ENCODE results near the gene AQR. TPM values are rescaled to one million over a fixed set of nuclear protein-coding genes. Genes with fewer than 3 reads are reported as not detected.

AQR gene
- total and polyA plus RNA-seq, 2 experiments from 2014 or later = 42.3 to 67.3 TPM

DNA sequence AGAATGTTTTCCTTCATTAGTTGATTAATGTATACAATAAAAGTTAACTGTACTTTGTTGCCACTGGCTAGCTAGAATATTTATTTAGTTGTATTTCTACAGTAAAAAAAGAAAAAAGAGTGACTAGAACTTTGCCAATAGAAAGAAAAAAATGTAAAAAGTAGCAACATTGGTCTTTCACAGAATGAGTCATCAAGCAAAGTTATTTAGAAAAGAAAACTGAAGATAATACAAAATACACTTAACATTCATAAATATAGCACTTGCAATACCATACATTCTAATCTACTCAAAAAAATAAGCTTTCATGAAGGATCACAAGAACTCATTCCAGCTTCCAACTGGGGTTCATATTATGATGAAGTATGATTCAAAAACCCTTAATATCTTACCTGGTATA is 83.4 kb downstream of the AQR start:
- ATAC-seq (no peak), DNase-seq (ENCODE audit: low spot score) (no peak)
- H3K9me3 Mint-ChIP-seq = no peaks in the 10 kb centered on the region
- Histone ChIP-seq H3K36me3 (ENCODE audit: insufficient read depth) (peaks cover 8% of the 10 kb centered on the region), H2AFZ (no peak overlapping the region), H3F3A (replicated peaks; ENCODE audit: low read depth) (no peaks in the 10 kb centered on the region), H4K20me1 (replicated peaks; ENCODE audit: insufficient read depth) (no peaks in the 10 kb centered on the region; the same call in 1 of the 2 replicates), H3K4me2 (no peak overlapping the region), H3K9me2 (ENCODE audit: insufficient read depth) (no peaks in the 10 kb centered on the region), H3K4me3 (no peak overlapping the region), H3K4me1 (ENCODE audit: insufficient read depth) (no peaks in the 10 kb centered on the region), H3K79me2 (replicated peaks; ENCODE audit: insufficient read depth) (no peaks in the 10 kb centered on the region), H3K27ac (ENCODE audit: low read depth) (no peak overlapping the region), H3K27me3 (ENCODE audit: insufficient read depth) (no peaks in the 10 kb centered on the region)
- H3K4me1 Mint-ChIP-seq = no peaks in the 10 kb centered on the region; the same call in 2 of the 3 replicates
- H3K36me3 Mint-ChIP-seq (ENCODE audit: low read depth) = peaks cover 57% of the 10 kb centered on the region
- TF ChIP-seq, protein P1, sequence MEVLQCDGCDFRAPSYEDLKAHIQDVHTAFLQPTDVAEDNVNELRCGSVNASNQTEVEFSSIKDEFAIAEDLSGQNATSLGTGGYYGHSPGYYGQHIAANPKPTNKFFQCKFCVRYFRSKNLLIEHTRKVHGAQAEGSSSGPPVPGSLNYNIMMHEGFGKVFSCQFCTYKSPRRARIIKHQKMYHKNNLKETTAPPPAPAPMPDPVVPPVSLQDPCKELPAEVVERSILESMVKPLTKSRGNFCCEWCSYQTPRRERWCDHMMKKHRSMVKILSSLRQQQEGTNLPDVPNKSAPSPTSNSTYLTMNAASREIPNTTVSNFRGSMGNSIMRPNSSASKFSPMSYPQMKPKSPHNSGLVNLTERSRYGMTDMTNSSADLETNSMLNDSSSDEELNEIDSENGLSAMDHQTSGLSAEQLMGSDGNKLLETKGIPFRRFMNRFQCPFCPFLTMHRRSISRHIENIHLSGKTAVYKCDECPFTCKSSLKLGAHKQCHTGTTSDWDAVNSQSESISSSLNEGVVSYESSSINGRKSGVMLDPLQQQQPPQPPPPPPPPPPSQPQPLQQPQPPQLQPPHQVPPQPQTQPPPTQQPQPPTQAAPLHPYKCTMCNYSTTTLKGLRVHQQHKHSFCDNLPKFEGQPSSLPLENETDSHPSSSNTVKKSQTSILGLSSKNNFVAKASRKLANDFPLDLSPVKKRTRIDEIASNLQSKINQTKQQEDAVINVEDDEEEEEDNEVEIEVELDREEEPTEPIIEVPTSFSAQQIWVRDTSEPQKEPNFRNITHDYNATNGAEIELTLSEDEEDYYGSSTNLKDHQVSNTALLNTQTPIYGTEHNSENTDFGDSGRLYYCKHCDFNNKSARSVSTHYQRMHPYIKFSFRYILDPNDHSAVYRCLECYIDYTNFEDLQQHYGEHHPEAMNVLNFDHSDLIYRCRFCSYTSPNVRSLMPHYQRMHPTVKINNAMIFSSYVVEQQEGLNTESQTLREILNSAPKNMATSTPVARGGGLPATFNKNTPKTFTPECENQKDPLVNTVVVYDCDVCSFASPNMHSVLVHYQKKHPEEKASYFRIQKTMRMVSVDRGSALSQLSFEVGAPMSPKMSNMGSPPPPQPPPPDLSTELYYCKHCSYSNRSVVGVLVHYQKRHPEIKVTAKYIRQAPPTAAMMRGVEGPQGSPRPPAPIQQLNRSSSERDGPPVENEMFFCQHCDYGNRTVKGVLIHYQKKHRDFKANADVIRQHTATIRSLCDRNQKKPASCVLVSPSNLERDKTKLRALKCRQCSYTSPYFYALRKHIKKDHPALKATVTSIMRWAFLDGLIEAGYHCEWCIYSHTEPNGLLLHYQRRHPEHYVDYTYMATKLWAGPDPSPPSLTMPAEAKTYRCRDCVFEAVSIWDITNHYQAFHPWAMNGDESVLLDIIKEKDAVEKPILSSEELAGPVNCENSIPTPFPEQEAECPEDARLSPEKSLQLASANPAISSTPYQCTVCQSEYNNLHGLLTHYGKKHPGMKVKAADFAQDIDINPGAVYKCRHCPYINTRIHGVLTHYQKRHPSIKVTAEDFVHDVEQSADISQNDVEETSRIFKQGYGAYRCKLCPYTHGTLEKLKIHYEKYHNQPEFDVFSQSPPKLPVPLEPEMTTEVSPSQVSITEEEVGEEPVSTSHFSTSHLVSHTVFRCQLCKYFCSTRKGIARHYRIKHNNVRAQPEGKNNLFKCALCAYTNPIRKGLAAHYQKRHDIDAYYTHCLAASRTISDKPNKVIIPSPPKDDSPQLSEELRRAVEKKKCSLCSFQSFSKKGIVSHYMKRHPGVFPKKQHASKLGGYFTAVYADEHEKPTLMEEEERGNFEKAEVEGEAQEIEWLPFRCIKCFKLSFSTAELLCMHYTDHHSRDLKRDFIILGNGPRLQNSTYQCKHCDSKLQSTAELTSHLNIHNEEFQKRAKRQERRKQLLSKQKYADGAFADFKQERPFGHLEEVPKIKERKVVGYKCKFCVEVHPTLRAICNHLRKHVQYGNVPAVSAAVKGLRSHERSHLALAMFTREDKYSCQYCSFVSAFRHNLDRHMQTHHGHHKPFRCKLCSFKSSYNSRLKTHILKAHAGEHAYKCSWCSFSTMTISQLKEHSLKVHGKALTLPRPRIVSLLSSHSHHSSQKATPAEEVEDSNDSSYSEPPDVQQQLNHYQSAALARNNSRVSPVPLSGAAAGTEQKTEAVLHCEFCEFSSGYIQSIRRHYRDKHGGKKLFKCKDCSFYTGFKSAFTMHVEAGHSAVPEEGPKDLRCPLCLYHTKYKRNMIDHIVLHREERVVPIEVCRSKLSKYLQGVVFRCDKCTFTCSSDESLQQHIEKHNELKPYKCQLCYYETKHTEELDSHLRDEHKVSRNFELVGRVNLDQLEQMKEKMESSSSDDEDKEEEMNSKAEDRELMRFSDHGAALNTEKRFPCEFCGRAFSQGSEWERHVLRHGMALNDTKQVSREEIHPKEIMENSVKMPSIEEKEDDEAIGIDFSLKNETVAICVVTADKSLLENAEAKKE (CRISPR knock-in tag; IDR thresholded peaks at IDR 0.05) = no peak
- TF ChIP-seq, protein P2, sequence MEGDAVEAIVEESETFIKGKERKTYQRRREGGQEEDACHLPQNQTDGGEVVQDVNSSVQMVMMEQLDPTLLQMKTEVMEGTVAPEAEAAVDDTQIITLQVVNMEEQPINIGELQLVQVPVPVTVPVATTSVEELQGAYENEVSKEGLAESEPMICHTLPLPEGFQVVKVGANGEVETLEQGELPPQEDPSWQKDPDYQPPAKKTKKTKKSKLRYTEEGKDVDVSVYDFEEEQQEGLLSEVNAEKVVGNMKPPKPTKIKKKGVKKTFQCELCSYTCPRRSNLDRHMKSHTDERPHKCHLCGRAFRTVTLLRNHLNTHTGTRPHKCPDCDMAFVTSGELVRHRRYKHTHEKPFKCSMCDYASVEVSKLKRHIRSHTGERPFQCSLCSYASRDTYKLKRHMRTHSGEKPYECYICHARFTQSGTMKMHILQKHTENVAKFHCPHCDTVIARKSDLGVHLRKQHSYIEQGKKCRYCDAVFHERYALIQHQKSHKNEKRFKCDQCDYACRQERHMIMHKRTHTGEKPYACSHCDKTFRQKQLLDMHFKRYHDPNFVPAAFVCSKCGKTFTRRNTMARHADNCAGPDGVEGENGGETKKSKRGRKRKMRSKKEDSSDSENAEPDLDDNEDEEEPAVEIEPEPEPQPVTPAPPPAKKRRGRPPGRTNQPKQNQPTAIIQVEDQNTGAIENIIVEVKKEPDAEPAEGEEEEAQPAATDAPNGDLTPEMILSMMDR (conservative IDR thresholded peaks at IDR 0.05; ENCODE audit: low read depth in 2 of 2) = no peak
- TF ChIP-seq POLR2AphosphoS5 (IDR thresholded peaks at IDR 0.05; ENCODE audit: low read depth) (no peak), CREB1 (CRISPR knock-in tag; IDR thresholded peaks at IDR 0.05; ENCODE audit: low read depth) (no peak), ZNF114 (CRISPR knock-in tag; IDR thresholded peaks at IDR 0.05) (no peak), NANOG (IDR thresholded peaks at IDR 0.05; ENCODE audit: borderline replicate concordance) (no peak), ZNF331 (CRISPR knock-in tag; IDR thresholded peaks at IDR 0.05; ENCODE audit: low read depth) (no peak), EZH2phosphoT487 (IDR thresholded peaks at IDR 0.05; ENCODE audit: unreplicated experiment) (no peak), JUNB (IDR thresholded peaks at IDR 0.05; ENCODE audit: unreplicated experiment) (no peak), STAT1 (IDR thresholded peaks at IDR 0.05; ENCODE audit: unreplicated experiment) (no peak), EZH2 (IDR thresholded peaks at IDR 0.05; ENCODE audit: low read depth, unreplicated experiment) (no peak)
- TF ChIP-seq, protein P3, sequence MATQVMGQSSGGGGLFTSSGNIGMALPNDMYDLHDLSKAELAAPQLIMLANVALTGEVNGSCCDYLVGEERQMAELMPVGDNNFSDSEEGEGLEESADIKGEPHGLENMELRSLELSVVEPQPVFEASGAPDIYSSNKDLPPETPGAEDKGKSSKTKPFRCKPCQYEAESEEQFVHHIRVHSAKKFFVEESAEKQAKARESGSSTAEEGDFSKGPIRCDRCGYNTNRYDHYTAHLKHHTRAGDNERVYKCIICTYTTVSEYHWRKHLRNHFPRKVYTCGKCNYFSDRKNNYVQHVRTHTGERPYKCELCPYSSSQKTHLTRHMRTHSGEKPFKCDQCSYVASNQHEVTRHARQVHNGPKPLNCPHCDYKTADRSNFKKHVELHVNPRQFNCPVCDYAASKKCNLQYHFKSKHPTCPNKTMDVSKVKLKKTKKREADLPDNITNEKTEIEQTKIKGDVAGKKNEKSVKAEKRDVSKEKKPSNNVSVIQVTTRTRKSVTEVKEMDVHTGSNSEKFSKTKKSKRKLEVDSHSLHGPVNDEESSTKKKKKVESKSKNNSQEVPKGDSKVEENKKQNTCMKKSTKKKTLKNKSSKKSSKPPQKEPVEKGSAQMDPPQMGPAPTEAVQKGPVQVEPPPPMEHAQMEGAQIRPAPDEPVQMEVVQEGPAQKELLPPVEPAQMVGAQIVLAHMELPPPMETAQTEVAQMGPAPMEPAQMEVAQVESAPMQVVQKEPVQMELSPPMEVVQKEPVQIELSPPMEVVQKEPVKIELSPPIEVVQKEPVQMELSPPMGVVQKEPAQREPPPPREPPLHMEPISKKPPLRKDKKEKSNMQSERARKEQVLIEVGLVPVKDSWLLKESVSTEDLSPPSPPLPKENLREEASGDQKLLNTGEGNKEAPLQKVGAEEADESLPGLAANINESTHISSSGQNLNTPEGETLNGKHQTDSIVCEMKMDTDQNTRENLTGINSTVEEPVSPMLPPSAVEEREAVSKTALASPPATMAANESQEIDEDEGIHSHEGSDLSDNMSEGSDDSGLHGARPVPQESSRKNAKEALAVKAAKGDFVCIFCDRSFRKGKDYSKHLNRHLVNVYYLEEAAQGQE (IDR thresholded peaks at IDR 0.05; ENCODE audit: unreplicated experiment) = no peak
- TF ChIP-seq, protein P4, sequence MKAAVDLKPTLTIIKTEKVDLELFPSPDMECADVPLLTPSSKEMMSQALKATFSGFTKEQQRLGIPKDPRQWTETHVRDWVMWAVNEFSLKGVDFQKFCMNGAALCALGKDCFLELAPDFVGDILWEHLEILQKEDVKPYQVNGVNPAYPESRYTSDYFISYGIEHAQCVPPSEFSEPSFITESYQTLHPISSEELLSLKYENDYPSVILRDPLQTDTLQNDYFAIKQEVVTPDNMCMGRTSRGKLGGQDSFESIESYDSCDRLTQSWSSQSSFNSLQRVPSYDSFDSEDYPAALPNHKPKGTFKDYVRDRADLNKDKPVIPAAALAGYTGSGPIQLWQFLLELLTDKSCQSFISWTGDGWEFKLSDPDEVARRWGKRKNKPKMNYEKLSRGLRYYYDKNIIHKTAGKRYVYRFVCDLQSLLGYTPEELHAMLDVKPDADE (IDR thresholded peaks at IDR 0.05) = no peak
- no peaks in the 10 kb centered on the region for H3K27me3 Mint-ChIP-seq (ENCODE audit: insufficient read depth, low read depth, poor library complexity)
- H3K4me3 Mint-ChIP-seq = no peak overlapping the region
- H3K27ac Mint-ChIP-seq = no peak overlapping the region

All from GM23338 (cell line).